ENCODE results near the gene SLC7A6.

Gene SLC7A6

GRCh38 chr16:68335175-68335574, 70.8 kb downstream of the SLC7A6 start:
- H3K27ac ChIP-seq, result no peak overlapping the region
- no peak for DNase-seq (ENCODE audit: low read depth, low spot score)

GRCh38 chr16:68338326-68339119, 74.2 kb downstream of the SLC7A6 start:
- H3K27ac ChIP-seq, result no peak overlapping the region
- DNase-seq (ENCODE audit: low read depth, low spot score), result no peak

GRCh38 chr16:68339214-68339613, 74.9 kb downstream of the SLC7A6 start:
- H3K27ac ChIP-seq, result no peak overlapping the region
- DNase-seq (ENCODE audit: low read depth, low spot score), result no peak

GRCh38 chr16:68342620-68343019, 78.3 kb downstream of the SLC7A6 start:
- no peak for DNase-seq (ENCODE audit: low read depth, low spot score)
- H3K27ac ChIP-seq, result no peak overlapping the region

- H3K27ac ChIP-seq, result no peak overlapping the region
- no peak for DNase-seq (ENCODE audit: low read depth, low spot score)
Measured at GRCh38 chr16:68343137-68343536, 78.8 kb downstream of the SLC7A6 start.

GRCh38 chr16:68344252-68344651, 79.9 kb downstream of the SLC7A6 start:
- H3K27ac ChIP-seq, result no peak overlapping the region
- no peak for DNase-seq (ENCODE audit: low read depth, low spot score)

GRCh38 chr16:68345351-68345810, 81.1 kb downstream of the SLC7A6 start:
- H3K27ac ChIP-seq, result no peak overlapping the region
- DNase-seq (ENCODE audit: low read depth, low spot score), result no peak

- no peak for DNase-seq (ENCODE audit: low read depth, low spot score)
- no peak overlapping the region for H3K27ac ChIP-seq
Measured at GRCh38 chr16:68345958-68346635, 81.8 kb downstream of the SLC7A6 start.

GRCh38 chr16:68346892-68347480, 82.7 kb downstream of the SLC7A6 start:
- DNase-seq (ENCODE audit: low read depth, low spot score), result no peak

GRCh38 chr16:68347605-68348004, 83.3 kb downstream of the SLC7A6 start:
- DNase-seq (ENCODE audit: low read depth, low spot score), result no peak
- no peak overlapping the region for H3K27ac ChIP-seq

More at GRCh38 chr16:68346892-68347480, 82.7 kb downstream of the SLC7A6 start:
- H3K27ac ChIP-seq, result no peak overlapping the region

GRCh38 chr16:68348639-68349445, 84.5 kb downstream of the SLC7A6 start:
- no peak for DNase-seq (ENCODE audit: low read depth, low spot score)
- no peak overlapping the region for H3K27ac ChIP-seq

GRCh38 chr16:68349838-68350410, 85.6 kb downstream of the SLC7A6 start:
- no peak overlapping the region for H3K27ac ChIP-seq
- DNase-seq (ENCODE audit: low read depth, low spot score), result no peak

- H3K27ac ChIP-seq, result no peak overlapping the region
- DNase-seq (ENCODE audit: low read depth, low spot score), result no peak
Measured at GRCh38 chr16:68350813-68351350, 86.6 kb downstream of the SLC7A6 start.

Data from epithelial cell of prostate (primary cell).